Lower lobe of right lung (tissue), 2 donors: ENCODE results near the gene CDC25C. TPM values are rescaled to one million over a fixed set of nuclear protein-coding genes. Genes with fewer than 3 reads are reported as not detected.

Source experiments
- ATAC-seq, 2 donors: fragments of 200-7000 bp; cut with Tn5 transposase; one replicate each; pipeline ENCODE4 v1.9.1; 2020 to 2022; ENCODE audit warnings: mild to moderate bottlenecking in 2 of 2, moderate library complexity in 2 of 2
- DNase-seq: peaks from one replicate; pipeline ENCODE4 v3.0.0-alpha.2; 2020
- H3K27ac ChIP-seq: fragments of 200-600 bp; one replicate; pipeline ENCODE4 v1.8.0; 2022
- H3K27me3 ChIP-seq: fragments of 200-600 bp; one replicate; pipeline ENCODE4 v1.8.0; 2022; ENCODE audit warnings: low read depth
- H3K36me3 ChIP-seq: fragments of 200-600 bp; one replicate; pipeline ENCODE4 v1.8.0; 2022; ENCODE audit warnings: mild to moderate bottlenecking
- H3K4me1 ChIP-seq: fragments of 200-600 bp; one replicate; pipeline ENCODE4 v1.8.0; 2022
- H3K4me3 ChIP-seq: fragments of 200-600 bp; one replicate; pipeline ENCODE4 v1.8.0; 2022; ENCODE audit warnings: mild to moderate bottlenecking
- H3K9me3 ChIP-seq: fragments of 200-600 bp; one replicate; pipeline ENCODE4 v1.8.0; 2022
- intact Hi-C: fragments of 100-400 bp; cut with DNase I; formaldehyde crosslinking; loops from one replicate; pipeline ENCODE4 v1.11.0; 2022
- total RNA-seq: library from RNA; stranded (reverse); fragmentation: NEBNext Ultra II Directional; extraction: Animal tissue kit (Norgen Biotek cat#: 25700); gene quantifications from one replicate; pipeline ENCODE4 v1.2.1, GENCODE V29; 2021
- TF ChIP-seq, protein P1 (sequence below): fragments of 200-600 bp; IDR thresholded peaks from one replicate; pipeline ENCODE4 v1.8.0; 2022; ENCODE audit warnings: antibody characterized with exemption, mild to moderate bottlenecking
- donor health status: DM: no; HTN: yes; CAD: no; lungs with severe emphysema.

The CDC25C gene
- total RNA-seq, 1 donor from 2014 or later, result 0.47 TPM

DNA sequence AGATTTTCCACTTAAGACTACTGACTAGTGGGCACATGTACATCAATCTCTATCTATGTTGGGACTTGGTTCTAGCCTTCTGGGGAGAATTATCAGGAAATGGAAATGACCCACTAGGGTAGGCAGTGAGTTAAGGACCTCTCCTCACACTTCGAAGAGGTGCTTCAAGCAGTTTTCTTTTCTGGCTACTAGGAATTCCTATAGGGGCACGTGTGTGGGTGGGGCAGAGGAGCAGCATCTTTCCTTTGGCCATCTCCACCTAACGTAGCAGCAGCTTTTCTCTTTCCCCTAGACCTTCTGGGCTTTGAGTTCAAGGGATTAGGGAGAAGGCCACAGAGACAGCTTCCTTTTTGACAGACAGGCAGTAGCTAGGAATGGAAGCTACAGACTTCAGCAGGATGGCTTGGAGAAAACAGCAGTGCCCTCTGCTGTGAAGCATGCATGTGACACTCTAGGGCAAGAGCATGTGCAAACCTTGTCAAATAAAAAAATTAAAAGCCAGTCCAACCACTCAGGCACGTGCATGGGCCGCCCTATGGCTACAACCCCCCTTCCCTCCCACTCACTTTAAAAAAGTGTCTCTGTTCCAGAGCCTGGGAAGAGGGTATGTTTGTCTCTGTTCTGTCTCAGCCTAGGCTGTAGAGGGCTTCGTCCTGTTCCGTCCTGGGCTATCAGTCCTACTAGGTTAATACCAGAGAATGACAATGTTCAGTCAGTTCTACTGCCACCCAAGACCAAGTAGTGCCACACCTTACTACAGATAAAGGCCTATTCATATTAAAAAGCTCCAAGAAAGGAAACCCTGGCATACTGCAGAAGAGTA, 48.5 kb downstream of the CDC25C start:
- TF ChIP-seq, protein P1, sequence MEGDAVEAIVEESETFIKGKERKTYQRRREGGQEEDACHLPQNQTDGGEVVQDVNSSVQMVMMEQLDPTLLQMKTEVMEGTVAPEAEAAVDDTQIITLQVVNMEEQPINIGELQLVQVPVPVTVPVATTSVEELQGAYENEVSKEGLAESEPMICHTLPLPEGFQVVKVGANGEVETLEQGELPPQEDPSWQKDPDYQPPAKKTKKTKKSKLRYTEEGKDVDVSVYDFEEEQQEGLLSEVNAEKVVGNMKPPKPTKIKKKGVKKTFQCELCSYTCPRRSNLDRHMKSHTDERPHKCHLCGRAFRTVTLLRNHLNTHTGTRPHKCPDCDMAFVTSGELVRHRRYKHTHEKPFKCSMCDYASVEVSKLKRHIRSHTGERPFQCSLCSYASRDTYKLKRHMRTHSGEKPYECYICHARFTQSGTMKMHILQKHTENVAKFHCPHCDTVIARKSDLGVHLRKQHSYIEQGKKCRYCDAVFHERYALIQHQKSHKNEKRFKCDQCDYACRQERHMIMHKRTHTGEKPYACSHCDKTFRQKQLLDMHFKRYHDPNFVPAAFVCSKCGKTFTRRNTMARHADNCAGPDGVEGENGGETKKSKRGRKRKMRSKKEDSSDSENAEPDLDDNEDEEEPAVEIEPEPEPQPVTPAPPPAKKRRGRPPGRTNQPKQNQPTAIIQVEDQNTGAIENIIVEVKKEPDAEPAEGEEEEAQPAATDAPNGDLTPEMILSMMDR, result peak; percentile 45
- H3K36me3 ChIP-seq, result no peaks in the 10 kb centered on the region
- no peaks in the 10 kb centered on the region for H3K4me1 ChIP-seq
- ATAC-seq (peak; percentile 86 to 91), DNase-seq (peak; percentile 47)
- H3K4me3 ChIP-seq, result no peak overlapping the region
- no peaks in the 10 kb centered on the region for H3K27me3 ChIP-seq
- H3K9me3 ChIP-seq, result no peaks in the 10 kb centered on the region
- intact Hi-C loops, result no loop called here
- no peak overlapping the region for H3K27ac ChIP-seq

DNA sequence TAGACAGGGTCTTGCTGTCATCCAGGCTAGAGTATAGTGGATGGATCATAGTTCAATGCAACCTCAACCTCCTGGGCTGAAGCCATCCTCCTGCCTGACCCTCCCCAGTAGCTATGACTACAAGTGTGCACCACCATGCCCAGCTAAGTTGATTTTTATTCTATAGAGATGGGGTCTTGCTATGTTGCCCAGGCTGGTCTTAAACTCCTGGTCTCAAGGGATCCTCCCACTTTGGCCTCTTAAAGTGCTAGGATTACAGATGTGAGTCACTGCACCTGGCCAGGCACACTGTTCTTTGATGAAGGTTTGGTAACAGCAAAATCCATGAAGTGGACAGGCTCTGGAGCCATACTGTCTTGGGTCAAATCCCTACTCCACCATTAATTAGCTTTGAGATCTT, 50.7 kb downstream of the CDC25C start:
- H3K4me3 ChIP-seq, result no peak overlapping the region
- H3K4me1 ChIP-seq, result no peaks in the 10 kb centered on the region
- H3K27ac ChIP-seq, result no peak overlapping the region
- intact Hi-C loops, result no loop called here
- no peaks in the 10 kb centered on the region for H3K27me3 ChIP-seq
- TF ChIP-seq, protein P1, result no peak
- H3K9me3 ChIP-seq, result no peaks in the 10 kb centered on the region
- ATAC-seq, result no peak
- H3K36me3 ChIP-seq, result no peaks in the 10 kb centered on the region
- DNase-seq, result no peak

DNA sequence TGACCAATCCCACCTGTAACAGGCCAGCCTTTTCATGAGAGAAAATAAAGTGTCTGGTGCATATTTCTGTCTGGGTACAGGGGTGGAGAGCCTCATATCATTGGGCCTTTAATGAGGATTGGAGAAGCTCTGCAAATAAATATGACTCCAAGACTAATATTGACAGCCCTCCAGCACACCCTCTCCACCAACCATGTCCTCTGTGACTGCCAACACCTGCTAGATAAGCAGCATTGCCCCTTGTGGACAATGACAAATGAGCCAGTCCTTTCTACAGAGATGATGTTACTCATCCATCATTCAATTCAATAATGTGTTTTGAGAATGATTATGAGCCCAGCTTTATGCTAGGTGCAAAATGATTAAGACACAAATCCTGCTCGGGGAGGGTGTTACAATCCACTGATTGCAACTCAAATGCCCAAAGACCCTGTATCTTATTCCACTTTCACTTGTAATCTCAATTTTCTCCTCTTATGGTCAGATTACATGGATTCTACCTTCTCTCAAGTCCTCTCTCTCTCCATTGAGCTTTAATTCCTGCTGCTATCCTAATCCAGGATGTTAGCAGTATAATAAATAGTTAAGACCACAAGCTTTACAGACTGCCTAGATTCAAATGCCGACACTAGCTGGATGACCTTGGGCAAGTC, 55.1 kb downstream of the CDC25C start:
- Histone ChIP-seq H3K4me3 (no peak overlapping the region), H3K4me1 (peaks cover 12% of the 10 kb centered on the region), H3K36me3 (no peaks in the 10 kb centered on the region), H3K27me3 (peaks cover 17% of the 10 kb centered on the region), H3K27ac (no peak overlapping the region), H3K9me3 (no peaks in the 10 kb centered on the region)
- intact Hi-C loops, result no loop called here
- no peak for DNase-seq
- peak; percentile 62 to 71 for ATAC-seq
- TF ChIP-seq, protein P1, result no peak

DNA sequence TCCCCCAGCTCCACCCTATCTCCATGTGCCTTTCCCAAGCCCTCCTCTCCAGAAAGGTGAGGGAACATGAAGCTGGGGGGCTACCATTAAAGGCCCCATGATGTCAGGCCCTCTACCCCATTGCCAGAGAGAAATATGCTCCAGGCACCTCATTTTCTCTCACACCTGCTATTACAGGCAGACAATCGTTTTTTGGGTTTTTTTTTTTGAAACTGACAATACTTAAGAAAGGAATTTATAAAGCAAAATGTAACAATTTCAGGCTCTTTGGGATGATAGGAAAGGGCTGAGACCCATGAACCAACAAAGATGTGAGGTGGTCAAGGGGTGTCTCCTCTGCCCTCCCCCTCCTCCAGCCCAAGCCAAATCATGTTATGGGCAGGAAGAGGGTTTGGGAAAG, 55.7 kb downstream of the CDC25C start:
- Histone ChIP-seq H3K36me3 (no peaks in the 10 kb centered on the region), H3K9me3 (no peaks in the 10 kb centered on the region), H3K27ac (no peak overlapping the region), H3K27me3 (peaks cover 17% of the 10 kb centered on the region), H3K4me1 (peaks cover 12% of the 10 kb centered on the region), H3K4me3 (no peak overlapping the region)
- ATAC-seq (no peak), DNase-seq (no peak)
- intact Hi-C loops, result no loop called here
- TF ChIP-seq, protein P1, result no peak

DNA sequence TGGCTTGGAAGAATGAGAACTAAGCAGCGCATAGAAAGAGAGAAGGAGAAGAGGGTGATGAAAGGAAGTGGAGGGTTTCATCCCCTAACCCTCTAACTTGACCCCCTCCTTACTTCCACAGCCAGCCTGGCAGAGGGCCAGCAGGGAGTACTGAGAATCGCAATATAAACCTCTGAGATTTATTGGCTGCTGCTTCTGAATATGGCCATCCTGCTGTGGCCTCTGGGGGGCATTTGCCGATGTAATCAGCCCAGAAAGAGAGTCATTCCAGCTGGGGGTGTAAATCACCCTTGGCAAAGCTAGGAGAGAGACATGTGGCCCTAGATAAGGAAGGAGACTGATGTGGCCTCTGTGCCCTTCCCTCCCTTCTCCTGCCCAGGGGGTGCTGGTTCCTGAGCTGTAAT, 56.2 kb downstream of the CDC25C start:
- peaks cover 17% of the 10 kb centered on the region for H3K27me3 ChIP-seq
- intact Hi-C loops, result no loop called here
- ATAC-seq (peak in 1 of 2 donors; percentile 26), DNase-seq (no peak)
- TF ChIP-seq, protein P1, result no peak
- no peak overlapping the region for H3K4me3 ChIP-seq
- H3K27ac ChIP-seq, result no peak overlapping the region
- H3K36me3 ChIP-seq, result no peaks in the 10 kb centered on the region
- peaks cover 12% of the 10 kb centered on the region for H3K4me1 ChIP-seq
- H3K9me3 ChIP-seq, result no peaks in the 10 kb centered on the region
